HG02943 (cell line): Measurements from ENCODE around the gene RHOF.
A peak's percentile ranks its signal among the peaks of the same experiment; 100 is the strongest.
"Not testable (repeated sequence)": the region's sequence is repeated elsewhere in the genome, so short reads cannot be mapped to it uniquely, and the experiment has no call there.

Source experiments
- ATAC-seq: cut with Tn5 transposase; IDR thresholded peaks from one replicate; pipeline ENCODE4 v1.9.1; 2021; ENCODE audit warnings: mild to moderate bottlenecking, low read depth, moderate library complexity; ENCODE audit not compliant: unreplicated experiment

RHOF gene

DNA sequence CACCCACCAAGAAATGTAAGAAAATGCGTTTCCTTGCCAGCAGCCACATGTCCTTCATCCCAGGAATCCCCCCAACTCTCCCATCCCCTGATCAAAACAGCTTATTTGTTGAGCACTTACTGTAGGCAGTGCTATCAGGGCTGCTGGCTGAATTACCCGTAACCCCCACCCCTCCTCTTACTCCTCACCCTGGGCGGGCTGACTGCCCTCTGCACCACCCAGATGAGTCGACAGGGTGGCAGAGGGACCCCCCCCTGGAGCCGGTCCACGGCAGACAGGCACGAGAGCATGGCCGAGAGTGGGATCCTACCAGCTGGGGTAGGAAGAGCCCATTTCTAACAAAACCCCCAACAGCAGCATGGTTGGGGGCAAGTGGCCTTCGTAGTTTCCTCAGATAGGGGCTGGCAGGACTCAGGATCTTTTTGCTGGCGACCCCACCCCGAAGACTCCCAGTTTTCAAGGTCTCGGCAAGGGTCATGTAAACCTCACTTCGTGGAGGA lies 1.1 kb upstream of the RHOF start:
- no peak for ATAC-seq

DNA sequence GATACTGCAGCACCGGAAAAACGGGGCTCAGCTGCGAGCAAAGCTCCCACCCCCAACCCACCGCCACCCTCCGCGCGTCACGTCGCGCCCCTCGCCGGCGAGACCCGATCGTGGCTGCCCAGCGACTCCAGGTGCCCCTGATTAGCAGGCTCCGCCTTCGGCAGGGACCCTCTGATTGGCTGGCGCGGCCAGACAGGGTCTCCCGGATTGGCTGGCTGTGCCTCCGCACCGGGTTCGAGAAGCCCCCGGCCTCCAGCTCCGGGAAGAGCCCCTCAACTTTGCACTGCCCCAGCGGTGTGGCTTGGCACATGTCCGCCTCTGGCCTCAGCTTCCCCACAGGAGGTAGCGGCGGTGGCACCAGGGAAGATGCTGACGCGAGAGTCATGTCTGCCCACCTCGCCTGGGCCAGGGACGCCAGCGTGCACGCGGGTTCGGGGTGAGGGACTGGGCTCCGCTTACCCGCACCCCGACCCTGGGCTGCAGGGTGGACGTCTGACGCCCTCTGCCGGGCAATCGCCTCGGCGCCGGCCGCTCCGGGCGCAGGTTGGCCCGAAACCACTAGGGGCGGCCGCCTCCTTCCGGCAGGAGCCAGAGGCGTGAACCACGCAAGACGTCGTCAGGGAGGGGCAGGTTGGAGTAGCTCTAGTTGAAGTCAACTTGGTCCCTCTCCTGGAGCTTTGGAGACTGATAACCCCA lies 498 bp upstream of the RHOF start:
- ATAC-seq = peak; percentile 35

DNA sequence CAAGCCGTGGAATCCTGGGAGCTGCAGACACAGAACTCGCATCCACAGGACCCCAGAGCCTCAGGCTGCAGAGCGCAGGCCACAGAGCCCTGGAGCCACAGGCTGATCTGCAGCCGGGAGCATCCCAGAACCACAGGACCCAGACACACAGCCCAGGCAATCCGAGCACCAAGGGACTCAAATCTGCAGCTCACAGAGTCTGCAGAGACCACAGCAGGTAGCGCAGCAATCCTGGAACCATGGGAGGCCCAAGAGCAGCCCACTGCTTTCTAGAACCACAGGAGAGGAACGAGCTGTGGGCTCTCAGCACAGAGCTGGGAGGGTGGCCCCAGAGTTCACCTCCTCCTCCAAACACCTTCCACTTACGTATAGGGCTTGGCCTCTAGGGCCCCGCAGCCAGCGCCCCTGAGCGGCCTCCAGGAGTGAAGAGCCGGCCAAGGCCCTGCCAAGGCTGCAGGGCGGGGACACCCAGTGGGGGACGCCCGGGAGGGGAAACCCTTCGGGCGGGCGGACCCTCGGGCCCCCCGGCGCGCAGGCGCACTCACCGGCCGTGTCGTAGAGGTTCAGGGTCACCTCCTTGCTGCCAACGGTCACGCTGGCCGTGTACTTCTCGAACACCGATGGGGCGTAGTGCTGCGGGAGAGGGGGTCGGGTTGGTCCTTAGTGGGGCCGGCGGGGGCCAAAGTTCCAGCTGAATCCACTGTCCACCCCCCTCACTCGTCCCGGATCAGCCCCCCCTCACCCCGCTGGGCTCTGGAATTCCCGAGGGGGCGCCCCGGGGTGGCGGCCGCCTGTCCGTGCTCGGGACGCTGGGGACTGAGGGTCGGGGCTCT lies 665 bp downstream of the RHOF start:
- ATAC-seq = no peak

DNA sequence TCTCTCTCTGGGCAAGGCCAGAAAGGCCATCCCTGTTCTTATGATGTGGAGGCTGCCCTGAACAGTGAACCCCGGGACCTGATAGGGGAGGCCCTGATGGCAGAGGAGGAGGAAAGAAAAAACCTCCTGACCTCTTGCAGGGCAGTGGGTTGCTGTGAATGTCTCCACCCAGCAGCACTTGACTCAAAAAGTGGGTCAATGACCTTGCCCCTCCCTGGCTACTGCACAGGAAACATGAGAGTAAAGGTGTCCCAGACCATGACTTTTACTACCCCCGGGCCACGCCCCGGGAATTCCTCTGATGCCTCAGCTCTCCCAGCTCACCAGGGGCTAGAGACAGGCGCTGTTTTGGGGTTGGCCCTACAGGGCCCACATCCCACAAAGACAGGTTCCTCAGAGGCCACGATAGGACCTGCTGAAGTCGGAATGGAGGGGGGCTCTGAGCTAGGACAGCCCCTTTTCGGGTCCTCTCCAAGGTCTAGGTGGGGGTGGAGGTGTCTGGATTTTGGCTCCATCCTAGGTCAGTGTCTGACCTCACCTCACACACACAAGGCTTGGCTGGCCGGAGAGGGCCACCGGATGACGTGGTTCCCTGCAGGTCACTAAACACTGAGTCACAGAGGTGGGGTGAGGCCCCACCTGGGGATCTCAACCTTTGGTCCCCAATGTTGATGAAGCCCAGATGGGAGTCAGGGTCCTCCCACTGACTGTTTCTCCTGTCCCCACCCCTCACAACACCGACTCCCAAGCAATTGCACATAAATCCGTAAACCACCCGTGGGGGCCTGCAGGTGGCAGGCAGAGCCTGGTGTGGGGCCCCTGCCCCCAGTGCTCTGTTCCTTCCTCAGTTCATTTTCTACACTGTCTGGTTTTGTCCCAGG lies 1.6 kb downstream of the RHOF start:
- ATAC-seq = no peak

DNA sequence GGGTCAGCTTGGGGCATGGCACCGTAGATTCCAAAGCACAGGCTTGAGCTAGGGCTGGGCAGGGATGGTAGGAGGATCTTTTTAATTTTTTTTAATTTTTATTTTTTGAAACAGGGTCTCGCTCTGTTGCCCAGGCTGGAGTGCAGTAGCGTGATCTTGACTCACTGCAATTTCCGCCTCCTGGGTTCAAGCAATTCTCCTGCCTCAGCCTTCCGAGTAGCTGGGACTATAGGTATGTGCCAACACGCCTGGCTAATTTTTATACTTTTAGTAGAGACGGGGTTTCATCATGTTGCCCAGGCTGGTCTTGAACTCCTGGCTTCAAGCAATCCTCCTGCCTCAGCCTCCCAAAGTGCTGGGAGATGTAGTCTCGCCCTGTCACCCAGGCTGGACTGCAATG lies 2.7 kb downstream of the RHOF start:
- ATAC-seq = not testable (repeated sequence)

DNA sequence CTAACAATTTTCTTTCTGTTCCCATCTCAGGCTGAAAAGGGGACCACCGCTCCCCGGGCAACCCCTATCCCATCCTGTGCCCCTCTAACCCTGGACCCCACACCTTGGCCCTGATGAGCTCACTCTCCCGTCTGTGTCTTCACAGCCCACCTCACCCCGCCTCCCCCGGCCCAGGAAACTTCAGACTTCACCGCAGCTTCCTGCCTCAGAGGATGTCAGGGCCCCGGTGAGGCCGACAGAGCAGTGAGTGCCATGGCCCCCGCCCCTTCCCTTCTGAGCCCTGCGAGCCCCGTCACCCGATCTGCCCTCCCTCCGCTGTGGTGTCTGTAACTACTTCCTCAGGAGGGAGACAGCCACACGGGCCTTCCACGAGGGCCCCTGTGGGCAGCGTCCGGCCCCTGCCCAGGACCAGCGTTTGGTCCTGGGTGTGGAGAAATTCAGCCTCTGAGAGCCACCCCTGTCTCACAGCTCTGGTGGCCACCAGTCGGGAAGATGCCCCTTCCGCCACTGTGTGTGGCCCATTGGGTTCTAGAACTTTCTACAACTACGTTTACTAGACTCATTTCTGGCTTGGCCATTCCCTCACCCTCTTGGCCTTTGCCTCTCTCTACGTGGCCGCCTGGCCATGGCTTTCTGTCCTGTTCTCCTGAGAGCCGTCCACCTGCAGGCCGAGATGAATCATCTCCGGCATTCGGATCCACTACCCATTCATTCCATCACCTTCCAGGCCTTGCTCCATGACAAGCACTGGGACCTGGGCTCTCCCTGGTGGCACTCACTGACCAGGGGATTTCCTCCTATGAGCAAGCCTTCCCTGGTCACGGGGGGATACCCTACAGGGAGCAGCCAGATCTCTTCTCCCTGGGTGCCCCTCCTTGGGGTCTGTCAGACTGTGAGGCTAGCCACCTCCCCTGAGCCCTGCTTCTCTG lies 3.4 kb downstream of the RHOF start:
- peak; percentile 47 for ATAC-seq

DNA sequence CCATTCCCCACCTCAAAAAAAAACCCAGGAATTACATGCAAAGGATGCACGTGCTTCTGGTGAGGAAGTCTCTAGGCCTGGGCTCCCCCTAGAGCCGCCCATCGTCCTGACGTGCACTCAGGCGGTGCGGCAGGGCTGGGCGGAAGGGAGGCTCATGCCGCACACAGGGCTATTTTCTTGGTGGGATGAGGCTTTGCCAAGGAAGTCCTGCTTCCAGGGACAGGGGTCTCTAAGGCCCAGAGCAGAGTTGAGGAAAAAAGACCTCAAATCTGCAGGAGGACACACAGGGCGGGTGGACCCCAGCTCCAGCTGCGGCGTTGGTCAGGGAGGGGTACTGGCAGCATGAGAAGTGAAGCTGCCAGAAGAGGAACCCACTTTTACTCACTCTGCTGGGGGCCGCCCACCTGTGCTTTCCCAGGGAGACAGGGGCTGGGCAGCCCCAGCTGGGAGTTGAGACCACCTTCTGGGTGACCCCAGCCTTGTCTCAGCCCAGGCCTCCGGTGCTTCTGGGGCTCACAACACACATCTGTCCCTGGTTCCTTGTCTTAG lies 4.2 kb downstream of the RHOF start:
- no peak for ATAC-seq

DNA sequence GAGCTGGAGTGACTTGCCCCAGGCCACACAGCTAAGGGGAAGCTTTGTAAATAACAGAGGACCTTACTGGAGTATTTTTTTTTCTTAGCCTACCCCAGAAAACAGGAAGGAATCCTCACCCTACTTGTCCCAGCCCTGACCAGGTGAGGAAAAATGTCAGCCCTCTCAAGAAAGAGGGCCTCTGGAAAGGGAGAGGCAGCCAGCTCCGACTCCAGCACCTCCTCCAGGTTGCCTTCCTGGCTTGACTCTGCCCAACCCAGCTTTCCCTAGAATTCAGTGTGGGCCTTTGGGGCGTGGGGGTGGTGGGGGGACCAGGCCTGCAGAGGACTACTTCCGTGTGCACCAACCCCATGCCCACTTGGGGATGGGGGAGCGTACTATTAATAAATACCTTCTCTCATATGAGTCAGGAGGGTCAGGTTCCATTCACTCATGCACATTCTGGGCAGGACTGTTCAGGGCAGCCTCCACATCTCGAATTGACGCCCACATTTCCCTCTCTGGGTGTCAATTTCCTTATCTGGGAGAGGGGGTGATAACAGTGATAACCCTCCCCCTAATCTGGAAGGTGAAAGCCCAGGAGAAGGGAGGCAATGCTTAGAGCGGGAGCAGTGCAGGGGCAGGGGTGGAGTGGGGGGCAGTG lies 5.2 kb downstream of the RHOF start:
- ATAC-seq = no peak

DNA sequence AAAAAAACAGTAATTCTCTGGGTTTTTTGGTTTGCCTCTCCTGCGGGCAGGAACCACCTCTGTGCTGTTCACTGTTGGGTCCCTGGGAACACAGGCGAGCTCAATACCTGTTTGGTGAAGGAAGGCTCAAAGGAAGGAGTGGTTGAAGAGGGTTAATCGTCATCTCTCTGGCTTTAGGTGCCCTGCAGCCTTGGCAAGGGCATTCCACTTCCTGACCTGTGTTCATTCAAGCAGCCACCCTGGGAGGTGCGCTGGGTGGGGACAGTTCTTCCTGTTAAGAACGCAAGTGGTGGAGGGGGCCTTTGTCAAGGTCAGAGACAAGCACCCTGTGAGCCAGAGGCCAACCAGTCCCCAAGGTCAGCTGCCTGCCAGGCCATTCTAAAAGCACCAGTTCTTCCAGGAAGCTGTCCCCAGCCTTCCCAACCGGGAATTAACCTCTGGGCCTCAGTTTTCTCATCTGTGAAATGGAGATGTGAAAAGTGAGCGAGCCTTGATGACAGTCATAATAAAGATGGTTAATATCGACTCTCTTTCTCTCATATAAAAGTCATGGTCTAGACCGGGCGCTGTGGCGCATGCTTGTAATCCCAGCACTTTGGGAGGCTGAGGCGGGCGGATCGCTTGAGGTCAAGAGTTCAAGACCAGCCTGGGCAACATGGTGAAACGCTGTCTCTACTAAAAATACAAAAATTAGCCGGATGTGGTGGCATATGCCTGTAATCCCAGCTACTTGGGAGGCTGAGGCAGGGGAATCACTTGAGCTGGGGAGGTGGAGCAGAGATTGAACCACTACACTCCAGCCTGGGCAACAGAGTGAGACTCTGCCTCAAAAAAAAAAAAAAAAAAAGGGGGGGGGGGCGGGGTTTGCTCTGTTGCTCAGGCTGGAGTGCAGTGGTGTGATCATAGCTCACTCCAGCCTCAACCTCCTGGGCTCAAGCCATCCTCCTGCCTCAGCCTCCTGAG lies 6.1 kb downstream of the RHOF start:
- ATAC-seq = no peak

DNA sequence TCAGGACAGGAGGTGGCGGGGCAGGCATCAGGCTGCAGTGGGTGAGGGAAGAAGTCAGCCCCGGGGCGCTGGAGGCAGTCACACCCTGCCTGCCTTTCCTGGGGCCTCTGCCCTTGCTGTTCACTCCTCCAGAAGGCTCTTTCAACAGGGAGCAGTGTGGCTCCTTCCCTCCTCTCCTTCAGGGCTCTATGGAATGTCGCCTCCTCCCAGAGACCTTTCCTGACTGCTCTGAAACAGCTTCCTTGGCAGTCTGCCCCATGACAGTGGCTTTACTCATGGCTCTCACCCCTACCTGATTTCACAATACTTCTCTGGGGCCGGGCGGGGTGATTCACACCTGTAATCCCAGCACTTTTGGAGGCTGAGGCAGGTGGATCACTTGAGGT lies 7.1 kb downstream of the RHOF start:
- no peak for ATAC-seq

DNA sequence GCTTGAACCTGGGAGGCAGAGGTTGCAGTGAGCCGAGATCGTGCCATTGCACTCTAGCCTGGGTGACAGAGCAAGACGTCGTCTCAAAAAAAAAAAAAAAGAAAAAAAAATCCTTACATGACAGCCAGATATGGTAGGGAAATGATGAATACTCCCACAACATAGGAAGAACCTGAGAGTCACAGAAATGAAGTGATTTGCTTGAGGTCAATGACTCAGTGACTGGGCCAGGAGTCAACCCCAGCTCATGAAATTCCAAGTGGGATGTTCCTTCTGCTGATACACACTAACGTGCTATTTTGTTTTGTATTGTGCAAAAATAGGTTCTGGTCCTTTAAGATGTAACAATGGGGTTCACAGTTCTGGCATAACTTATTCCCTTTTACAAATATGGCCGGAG lies 9.0 kb downstream of the RHOF start:
- no peak for ATAC-seq

DNA sequence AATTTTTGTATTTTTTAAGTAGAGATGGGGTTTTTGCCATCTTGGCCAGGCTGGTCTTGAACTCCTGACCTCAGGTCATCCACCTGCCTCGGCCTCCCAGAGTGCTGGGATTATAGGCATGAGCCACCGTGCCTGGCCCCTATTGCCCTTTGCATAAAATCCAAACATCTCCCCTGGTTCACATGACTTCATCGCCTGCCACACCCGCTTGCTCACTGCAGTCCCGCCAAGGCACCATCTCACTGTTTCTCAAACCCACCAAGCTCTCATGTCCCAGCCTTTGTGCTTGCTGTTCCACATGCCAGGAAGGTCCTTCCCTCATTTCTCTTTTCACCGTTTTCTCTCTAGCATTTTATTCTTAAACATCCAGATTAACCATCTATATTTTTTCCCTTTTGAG lies 9.7 kb downstream of the RHOF start:
- no peak for ATAC-seq

DNA sequence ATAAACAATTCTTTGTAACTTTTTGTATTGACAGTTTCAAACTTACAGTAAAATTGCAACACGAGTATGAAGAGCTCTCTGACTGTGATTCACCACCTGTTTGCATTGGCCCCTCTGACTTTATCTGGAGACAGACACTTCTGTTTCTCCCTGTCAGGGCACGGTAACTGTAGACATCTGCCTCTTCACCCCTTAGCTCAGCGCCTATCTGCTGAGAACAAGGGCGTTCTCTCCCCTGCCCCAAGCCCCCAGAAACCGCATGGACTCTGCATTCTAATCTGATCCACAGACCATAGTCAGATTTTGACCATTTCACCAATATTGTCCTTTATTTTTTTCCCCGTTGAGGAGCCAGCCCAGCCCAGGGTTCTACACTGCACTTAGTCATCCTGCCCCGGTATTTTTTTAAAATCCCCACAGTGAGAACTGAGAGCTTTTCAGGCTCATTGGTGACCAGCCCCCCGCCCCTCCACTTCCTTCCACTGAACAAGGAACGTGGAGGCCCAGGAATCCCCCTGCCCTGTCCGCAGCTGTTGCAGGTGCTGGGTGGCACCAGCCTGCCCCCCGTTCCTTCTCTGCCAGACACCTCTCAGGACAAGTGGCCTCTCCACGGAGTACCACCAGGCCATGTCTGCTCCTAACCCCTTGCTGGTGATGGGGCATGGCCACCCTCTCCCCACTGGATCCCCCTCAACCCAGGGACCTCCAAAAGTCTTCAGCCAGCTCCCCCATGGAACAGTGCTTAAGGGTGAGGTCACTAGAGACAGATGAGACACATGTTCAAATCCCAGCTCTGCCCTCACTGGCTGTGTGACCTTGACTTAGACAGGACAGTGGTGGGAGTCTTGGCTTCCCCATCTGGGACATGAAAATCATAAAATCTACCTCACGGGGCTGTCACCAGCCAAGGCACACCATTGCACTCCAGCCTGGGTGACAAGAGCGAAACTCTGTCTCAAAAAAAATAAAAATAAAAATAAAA lies 11.2 kb downstream of the RHOF start:
- ATAC-seq = no peak

DNA sequence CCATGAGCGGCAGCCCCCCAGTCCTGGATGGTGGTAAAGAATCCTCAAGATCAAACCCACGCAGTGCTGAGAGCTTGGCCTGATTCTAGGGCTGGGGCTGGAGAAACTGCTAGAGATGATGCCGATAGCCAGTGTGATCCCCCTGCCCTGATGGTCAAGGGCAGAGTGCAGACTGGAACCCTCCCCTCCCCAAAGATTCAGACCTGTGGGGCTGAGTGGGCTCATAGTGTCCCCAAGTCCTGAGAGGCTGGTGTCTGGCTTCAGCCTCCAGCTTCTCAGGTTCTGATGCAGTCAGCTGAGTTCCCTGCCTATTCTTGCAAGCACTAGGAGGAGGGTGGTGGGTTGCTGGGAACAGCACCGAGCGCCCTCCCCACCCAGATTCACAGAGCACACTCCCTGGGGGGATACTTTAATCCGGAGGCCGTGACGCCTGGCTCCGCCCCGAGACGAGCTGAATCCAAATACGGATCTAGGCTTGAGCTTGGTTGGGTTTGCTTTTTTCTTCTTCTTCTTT lies 11.9 kb downstream of the RHOF start:
- ATAC-seq = no peak

DNA sequence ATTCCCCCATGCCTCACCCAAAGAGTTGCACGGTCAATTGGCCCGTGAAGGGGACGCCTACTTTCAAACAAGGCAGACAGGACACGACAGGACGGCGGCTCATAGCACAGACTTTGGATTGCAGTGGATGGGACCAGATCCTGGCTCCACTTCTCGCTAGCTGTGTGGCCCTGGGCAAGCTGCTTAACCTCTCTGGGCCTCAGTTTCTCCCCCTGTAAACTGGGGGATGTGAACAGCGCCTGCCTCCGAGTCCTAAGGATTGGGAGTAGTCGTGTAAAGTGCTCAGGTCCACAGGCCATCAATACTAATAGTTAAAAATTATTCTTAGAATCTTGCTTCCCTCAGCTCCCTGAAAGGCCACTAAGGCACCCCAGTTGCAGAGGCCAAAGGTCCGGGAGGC lies 13.1 kb downstream of the RHOF start:
- ATAC-seq = no peak

DNA sequence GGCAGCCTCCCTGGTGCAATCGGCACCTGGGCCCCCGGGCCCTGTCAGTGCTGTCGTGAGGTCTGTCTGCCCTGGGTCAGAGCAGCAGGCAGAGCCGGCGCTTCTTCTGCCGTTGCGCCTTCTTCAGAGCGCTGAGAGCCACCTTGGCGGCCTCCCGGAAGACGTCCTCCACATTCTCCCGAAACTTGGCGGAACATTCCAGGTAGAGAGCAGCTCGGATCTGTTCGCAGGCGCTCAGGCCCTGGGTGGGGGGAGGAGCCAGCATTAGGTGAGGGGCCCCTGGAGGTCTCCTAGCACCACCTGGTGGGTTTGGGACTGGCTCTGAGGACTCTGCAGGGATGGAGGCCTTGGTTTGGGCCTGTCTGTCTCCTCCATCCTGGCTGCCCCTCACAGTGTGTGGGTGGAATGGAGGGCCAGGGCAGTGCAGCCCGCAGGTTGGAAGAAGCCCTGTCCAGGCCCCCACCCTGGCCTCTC lies 14.0 kb downstream of the RHOF start:
- ATAC-seq = no peak
